ENCODE results near the gene LRRC74A.

GRCh38 chr14:76911473-76911872 lies 85.3 kb downstream of the LRRC74A start:
- TF ChIP-seq POLR2AphosphoS5 (IDR thresholded peaks at IDR 0.05; ENCODE audit: low read depth) (no peak), CTCF (conservative IDR thresholded peaks at IDR 0.05; ENCODE audit: low read depth in 2 of 2) (no peak), REST (IDR thresholded peaks at IDR 0.05; ENCODE audit: unreplicated experiment) (no peak), EZH2phosphoT487 (IDR thresholded peaks at IDR 0.05; ENCODE audit: unreplicated experiment) (no peak), NANOG (IDR thresholded peaks at IDR 0.05; ENCODE audit: borderline replicate concordance) (no peak), CREB1 (CRISPR knock-in tag; IDR thresholded peaks at IDR 0.05; ENCODE audit: low read depth) (no peak), EZH2 (IDR thresholded peaks at IDR 0.05; ENCODE audit: low read depth, unreplicated experiment) (no peak), ETS1 (IDR thresholded peaks at IDR 0.05) (no peak), JUNB (IDR thresholded peaks at IDR 0.05; ENCODE audit: unreplicated experiment) (no peak), ZNF331 (CRISPR knock-in tag; IDR thresholded peaks at IDR 0.05; ENCODE audit: low read depth) (no peak), STAT1 (IDR thresholded peaks at IDR 0.05; ENCODE audit: unreplicated experiment) (no peak)
